NCI-H446 treated with DMSO at 0.1 percent for 48 hours (cell line): Measurements from ENCODE around the gene FTSJ1.
"Not testable (repeated sequence)": the region's sequence is repeated elsewhere in the genome, so short reads cannot be mapped to it uniquely, and the experiment has no call there.

Source experiments
- DNase-seq: peaks from one replicate; lab custom pipeline; 2025; lab: John Stamatoyannopoulos, UW

FTSJ1 gene

DNA sequence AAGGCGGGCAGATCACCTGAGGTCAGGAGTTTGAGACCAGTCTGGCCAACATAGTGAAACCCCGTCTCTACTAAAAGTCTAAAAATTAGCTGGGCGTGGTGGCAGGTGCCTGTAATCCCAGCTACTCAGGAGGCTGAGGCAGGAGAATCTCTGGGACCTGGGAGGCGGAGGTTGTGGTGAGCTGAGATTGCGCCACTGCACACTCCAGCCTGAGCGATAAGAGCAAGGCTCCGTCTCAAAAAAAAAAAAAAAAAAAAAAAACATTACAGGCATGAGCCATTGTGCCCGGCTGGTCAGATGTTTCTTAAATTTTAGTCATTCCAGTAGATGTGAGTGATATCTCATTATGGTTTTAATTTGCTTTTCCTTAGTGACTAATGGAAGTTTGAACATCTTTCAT, 49.9 kb downstream of the FTSJ1 start:
- DNase-seq = not testable (repeated sequence)

GRCh38 chrX:48530736-48531135, 54.7 kb downstream of the FTSJ1 start:
- no peak for DNase-seq

GRCh38 chrX:48531358-48531959, 55.5 kb downstream of the FTSJ1 start:
- no peak for DNase-seq

- no peak for DNase-seq
These were observed 56.2 kb downstream of the FTSJ1 start for GRCh38 chrX:48532161-48532560.

DNA sequence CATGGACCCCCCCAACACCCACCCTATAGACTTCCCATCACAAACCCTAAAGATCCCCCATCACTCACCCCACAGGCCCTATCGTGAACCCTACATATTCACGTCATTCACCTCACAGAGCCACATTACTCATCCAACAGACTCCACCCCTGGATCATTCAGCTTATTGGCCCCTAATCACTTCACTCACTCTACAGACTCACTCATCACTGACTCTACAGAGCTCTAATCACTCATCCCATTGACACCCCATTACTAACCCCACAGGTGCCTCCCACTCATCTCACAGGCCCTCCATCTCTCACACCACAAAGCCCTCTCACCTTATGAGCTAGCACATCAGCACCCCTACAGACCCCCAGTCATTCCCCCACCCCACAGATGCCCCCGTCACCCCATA, 57.2 kb downstream of the FTSJ1 start:
- DNase-seq = no peak
